Activated CD4-positive, alpha-beta memory T cell treated with anti-CD3 and anti-CD28 coated beads, Interleukin-2, amount 10 ng/mL, durations not matched to agents 7 days and 5 days (primary cell): ENCODE results near the gene CCDC157. TPM values are rescaled to one million over a fixed set of nuclear protein-coding genes. Genes with fewer than 3 reads are reported as not detected.

Experiments
- CTCF ChIA-PET: fragments of 350-600 bp; sonication (Branson Sonifier 250); formaldehyde crosslinking; loops from one replicate; lab custom pipeline; 2021; ENCODE audit warnings: antibody characterized with exemption, inconsistent platforms; lab: Charles Lee
- POLR2A ChIA-PET: fragments of 350-600 bp; sonication (Branson Sonifier 250); formaldehyde crosslinking; loops from one replicate; lab custom pipeline; 2021; ENCODE audit warnings: antibody characterized with exemption; lab: Charles Lee
- DNase-seq: peaks from one replicate; pipeline ENCODE4 v3.0.0-alpha.2; 2020
- H3K27ac Mint-ChIP-seq: one replicate; pipeline ENCODE4 v1.8.0; 2021; ENCODE audit warnings: mild to moderate bottlenecking, mixed read lengths
- H3K27me3 Mint-ChIP-seq: one replicate; pipeline ENCODE4 v1.8.0; 2021; ENCODE audit warnings: mixed read lengths
- H3K36me3 Mint-ChIP-seq: one replicate; pipeline ENCODE4 v1.8.0; 2021; ENCODE audit warnings: low read depth, mixed read lengths
- H3K4me1 Mint-ChIP-seq: one replicate; pipeline ENCODE4 v1.8.0; 2021; ENCODE audit warnings: mixed read lengths
- H3K4me3 Mint-ChIP-seq: one replicate; pipeline ENCODE4 v1.8.0; 2021; ENCODE audit warnings: mild to moderate bottlenecking, mixed read lengths
- H3K9me3 Mint-ChIP-seq: one replicate; pipeline ENCODE4 v1.8.0; 2021; ENCODE audit warnings: mixed read lengths
- total RNA-seq, 2 experiments: library from RNA; stranded (reverse); gene quantifications; one replicate each; pipeline ENCODE4 v1.2.3, GENCODE V29; 2021

The CCDC157 gene
- total RNA-seq, 2 experiments from 2014 or later, result 3.2 to 3.6 TPM

- H3K27ac Mint-ChIP-seq, result no peak overlapping the region
- H3K36me3 Mint-ChIP-seq, result peaks cover 2% of the 10 kb centered on the region
- no peak overlapping the region for H3K4me3 Mint-ChIP-seq
- H3K27me3 Mint-ChIP-seq, result no peaks in the 10 kb centered on the region
- POLR2A ChIA-PET, result no interaction called here
- H3K9me3 Mint-ChIP-seq, result no peaks in the 10 kb centered on the region
- H3K4me1 Mint-ChIP-seq, result peaks cover 8% of the 10 kb centered on the region
- no peak for DNase-seq
- CTCF ChIA-PET, result interaction anchor here (1.0 to 2.0 kb wide), 2 partner anchors 25 to 74 kb away, joined by 3 to 7 read pairs; partner anchors contain the start of gene RNF215
Observed at GRCh38 chr22:30361916-30362650, 5.3 kb downstream of the CCDC157 start.

DNA sequence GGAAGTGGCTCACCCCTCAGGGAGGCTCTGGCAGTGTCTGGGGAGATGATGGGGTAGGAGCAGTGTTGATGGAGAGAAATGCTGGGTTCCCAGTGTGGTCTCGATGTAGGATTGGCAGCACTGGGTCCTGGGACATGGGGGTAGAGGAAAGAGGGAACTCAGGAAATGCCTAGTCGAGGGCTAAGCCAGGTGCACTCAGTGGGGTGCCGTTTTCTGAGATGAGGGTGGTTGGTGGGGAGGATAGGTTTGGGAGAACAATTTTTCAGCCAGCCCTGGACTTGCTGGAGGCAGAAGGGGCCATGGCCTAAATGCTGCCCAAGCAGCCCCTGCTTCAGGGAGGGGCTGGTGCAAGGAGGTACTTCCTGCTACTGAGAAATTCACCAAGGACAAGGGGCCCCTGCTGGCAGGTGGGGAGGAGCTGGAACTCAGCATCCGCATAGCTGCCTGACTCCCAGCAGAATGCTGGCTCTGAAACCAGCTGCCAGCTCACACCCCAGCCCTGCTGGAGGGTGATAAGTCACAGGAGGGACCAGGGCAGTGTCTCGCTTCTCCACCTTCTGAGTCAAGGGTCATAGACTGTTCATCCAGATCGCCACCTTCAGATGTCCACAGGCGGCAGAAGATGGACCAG lies 6.0 kb downstream of the CCDC157 start:
- Mint-ChIP-seq H3K4me3 (no peak overlapping the region), H3K36me3 (peaks cover 2% of the 10 kb centered on the region), H3K4me1 (peaks cover 4% of the 10 kb centered on the region), H3K27me3 (no peaks in the 10 kb centered on the region), H3K9me3 (no peaks in the 10 kb centered on the region), H3K27ac (no peak overlapping the region)
- no peak for DNase-seq
- ChIA-PET POLR2A (no interaction called here), CTCF (interaction anchor here (1.0 to 2.1 kb wide), 3 partner anchors 25 to 75 kb away, joined by 3 to 10 read pairs (median 7); partner anchors contain the start of gene RNF215)

DNA sequence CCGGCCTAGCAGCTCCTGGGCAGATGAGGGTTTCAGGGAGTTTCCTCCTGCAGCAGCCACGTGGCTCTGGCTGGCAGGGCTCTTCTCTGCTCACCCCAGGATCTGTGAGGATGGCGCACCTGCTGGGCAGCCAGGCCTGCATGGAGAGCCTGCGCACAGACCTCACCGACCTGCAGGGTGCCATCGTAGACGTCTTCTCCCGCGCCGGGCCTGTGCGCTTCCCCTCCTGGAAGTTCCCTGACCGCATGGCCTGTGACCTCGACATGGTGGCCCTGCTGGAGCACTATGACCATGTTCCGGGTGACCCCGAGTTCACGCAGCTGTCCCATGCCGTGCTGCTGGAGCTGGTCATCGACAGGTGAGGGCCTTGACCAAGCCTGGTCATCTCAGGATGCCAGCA lies 9.1 kb downstream of the CCDC157 start:
- POLR2A ChIA-PET, result interaction anchor here (1.4 to 1.5 kb wide), 2 partner anchors 10 to 14 kb away, joined by 5 to 8 read pairs; partner anchors contain the start of genes CCDC157 and SF3A1
- H3K4me1 Mint-ChIP-seq, result no peaks in the 10 kb centered on the region
- no peaks in the 10 kb centered on the region for H3K27me3 Mint-ChIP-seq
- peaks cover 2% of the 10 kb centered on the region for H3K36me3 Mint-ChIP-seq
- H3K27ac Mint-ChIP-seq, result no peak overlapping the region
- H3K9me3 Mint-ChIP-seq, result no peaks in the 10 kb centered on the region
- CTCF ChIA-PET, result interaction anchor here (0.9 kb wide), 1 partner anchor 78 kb away, joined by 3 read pairs; no protein-coding TSS in a partner anchor
- H3K4me3 Mint-ChIP-seq, result no peak overlapping the region
- DNase-seq, result no peak

- Mint-ChIP-seq H3K27me3 (no peaks in the 10 kb centered on the region), H3K4me1 (no peaks in the 10 kb centered on the region), H3K27ac (no peak overlapping the region), H3K9me3 (no peaks in the 10 kb centered on the region), H3K36me3 (no peaks in the 10 kb centered on the region), H3K4me3 (no peak overlapping the region)
- CTCF ChIA-PET, result interaction anchor here (0.9 to 2.1 kb wide), 4 partner anchors 17 to 117 kb away, joined by 3 to 13 read pairs (median 4); no protein-coding TSS in a partner anchor
- POLR2A ChIA-PET, result interaction anchor here (1.1 to 1.4 kb wide), 3 partner anchors 10 to 86 kb away, joined by 3 to 6 read pairs (median 3); partner anchors contain the start of genes CCDC157 and SF3A1
- DNase-seq, result no peak
Observed at GRCh38 chr22:30368420-30368819, 11.6 kb downstream of the CCDC157 start.

DNA sequence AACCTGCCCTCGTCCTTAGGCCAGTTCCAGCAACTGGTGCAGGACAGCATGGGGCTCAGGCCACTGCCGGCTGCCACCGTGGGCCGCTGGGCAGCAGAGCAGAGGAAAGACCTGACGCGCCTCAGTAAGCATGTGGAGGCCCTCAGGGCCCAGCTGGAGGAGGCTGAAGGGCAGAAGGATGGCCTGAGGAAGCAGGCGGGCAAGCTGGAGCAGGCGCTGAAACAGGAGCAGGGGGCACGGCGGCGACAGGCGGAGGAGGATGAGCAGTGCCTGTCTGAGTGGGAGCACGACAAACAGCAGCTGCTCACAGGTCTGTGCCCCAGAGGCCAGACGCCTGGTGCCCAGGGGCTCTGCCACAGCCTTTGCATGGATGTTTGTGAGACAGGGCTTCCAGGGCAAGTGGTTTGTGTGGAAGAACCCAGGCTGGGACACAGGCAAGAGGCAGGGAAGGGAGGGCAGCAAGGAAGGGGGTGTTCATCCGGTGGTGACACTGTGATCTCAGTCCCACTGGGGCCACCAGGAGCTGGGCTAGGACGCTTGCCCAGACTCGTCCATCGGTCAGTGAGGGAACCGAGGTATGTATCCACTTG lies 13.9 kb downstream of the CCDC157 start:
- Mint-ChIP-seq H3K36me3 (no peaks in the 10 kb centered on the region), H3K9me3 (no peaks in the 10 kb centered on the region), H3K4me3 (no peak overlapping the region), H3K27me3 (no peaks in the 10 kb centered on the region), H3K27ac (no peak overlapping the region), H3K4me1 (no peaks in the 10 kb centered on the region)
- ChIA-PET POLR2A (no interaction called here), CTCF (no interaction called here)
- DNase-seq, result no peak

DNA sequence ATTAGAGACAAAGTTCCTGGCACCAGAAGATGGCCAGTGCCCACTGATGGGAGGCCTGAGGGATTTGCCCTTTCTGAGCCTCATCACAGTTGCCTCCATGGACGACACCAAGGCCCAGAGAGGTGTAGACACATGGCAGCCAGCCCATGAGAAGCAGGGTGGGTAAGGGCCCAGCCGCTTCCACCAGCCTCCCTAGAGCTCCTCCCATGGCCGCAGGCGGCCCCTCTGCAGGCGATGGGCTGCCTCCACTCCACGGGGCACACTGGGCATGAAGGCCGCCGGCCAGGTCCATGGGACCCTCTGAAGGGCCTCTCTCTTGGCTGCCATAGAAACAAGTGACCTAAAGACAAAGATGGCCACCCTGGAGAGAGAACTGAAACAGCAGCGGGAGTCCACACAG lies 14.5 kb downstream of the CCDC157 start:
- Mint-ChIP-seq H3K4me3 (no peak overlapping the region), H3K27ac (no peak overlapping the region), H3K9me3 (no peaks in the 10 kb centered on the region), H3K36me3 (no peaks in the 10 kb centered on the region), H3K4me1 (no peaks in the 10 kb centered on the region), H3K27me3 (no peaks in the 10 kb centered on the region)
- DNase-seq, result no peak
- ChIA-PET POLR2A (no interaction called here), CTCF (no interaction called here)

GRCh38 chr22:30371981-30372380 lies 15.2 kb downstream of the CCDC157 start:
- Mint-ChIP-seq H3K4me3 (no peak overlapping the region), H3K9me3 (no peaks in the 10 kb centered on the region), H3K4me1 (no peaks in the 10 kb centered on the region), H3K27ac (no peak overlapping the region), H3K36me3 (no peaks in the 10 kb centered on the region), H3K27me3 (no peaks in the 10 kb centered on the region)
- POLR2A ChIA-PET, result no interaction called here
- CTCF ChIA-PET, result interaction anchor here (0.6 kb wide), 1 partner anchor 117 kb away, joined by 4 read pairs; no protein-coding TSS in a partner anchor
- no peak for DNase-seq

- no peak for DNase-seq
- H3K4me3 Mint-ChIP-seq, result no peak overlapping the region
- no peaks in the 10 kb centered on the region for H3K4me1 Mint-ChIP-seq
- no peaks in the 10 kb centered on the region for H3K27me3 Mint-ChIP-seq
- no peaks in the 10 kb centered on the region for H3K9me3 Mint-ChIP-seq
- H3K36me3 Mint-ChIP-seq, result no peaks in the 10 kb centered on the region
- POLR2A ChIA-PET, result interaction anchor here (0.7 kb wide), 1 partner anchor 16 kb away, joined by 3 read pairs; the partner anchor contains the start of genes CCDC157 and SF3A1
- no peak overlapping the region for H3K27ac Mint-ChIP-seq
- CTCF ChIA-PET, result interaction anchor here (0.9 kb wide), 1 partner anchor 14 kb away, joined by 4 read pairs; the partner anchor contains the start of gene RNF215
Observed at GRCh38 chr22:30372915-30373314, 16.1 kb downstream of the CCDC157 start.

DNA sequence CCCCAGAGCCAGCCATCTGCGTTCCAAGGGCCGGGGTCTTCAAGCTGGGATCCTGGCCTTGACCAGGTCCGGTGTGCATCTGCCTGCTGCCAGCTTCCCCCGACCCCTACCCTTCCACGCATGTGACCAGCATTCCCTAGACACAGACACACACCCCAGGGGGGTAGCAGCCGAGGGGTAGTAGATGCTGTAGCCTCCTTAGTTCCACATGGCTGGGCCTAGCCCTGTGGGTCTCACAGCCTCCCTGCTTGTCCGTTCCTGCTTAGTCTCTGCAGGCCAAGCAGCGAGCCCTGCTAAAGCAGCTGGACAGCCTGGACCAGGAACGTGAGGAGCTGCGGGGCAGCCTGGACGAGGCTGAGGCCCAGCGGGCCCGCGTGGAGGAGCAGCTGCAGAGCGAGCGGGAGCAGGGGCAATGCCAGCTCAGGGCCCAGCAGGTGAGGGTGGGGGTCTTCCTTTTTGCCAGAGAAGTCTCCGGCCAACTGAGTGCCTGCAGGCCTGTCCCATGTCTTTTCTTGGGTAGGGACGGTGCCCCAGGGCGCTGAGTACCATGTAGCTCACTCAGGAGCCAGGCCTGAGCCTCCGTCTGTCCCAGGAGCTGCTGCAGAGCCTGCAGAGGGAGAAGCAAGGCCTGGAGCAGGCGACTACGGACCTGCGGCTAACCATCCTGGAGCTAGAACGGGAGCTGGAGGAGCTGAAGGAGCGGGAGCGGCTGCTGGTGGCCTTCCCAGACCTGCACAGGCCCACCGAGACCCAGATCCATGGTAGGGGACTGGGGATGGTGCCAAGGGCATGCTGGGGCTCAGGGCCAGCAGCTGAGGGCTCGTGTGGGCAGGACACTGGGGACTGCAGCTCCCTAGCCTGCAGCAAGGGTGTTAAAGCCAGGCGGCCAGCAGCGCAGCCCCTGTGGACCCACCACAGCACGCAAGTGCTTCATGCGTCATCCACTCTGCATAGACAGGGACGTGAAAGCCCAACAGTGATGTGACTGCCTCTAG lies 16.8 kb downstream of the CCDC157 start:
- H3K4me3 Mint-ChIP-seq, result no peak overlapping the region
- no peak for DNase-seq
- H3K27me3 Mint-ChIP-seq, result no peaks in the 10 kb centered on the region
- POLR2A ChIA-PET, result interaction anchor here (0.7 to 1.5 kb wide), 1 partner anchor 17 kb away, joined by 3 to 5 read pairs; the partner anchor contains the start of genes CCDC157 and SF3A1
- CTCF ChIA-PET, result interaction anchor here (0.9 to 1.1 kb wide), 2 partner anchors 14 to 86 kb away, joined by 4 to 6 read pairs; partner anchors contain the start of gene RNF215
- H3K36me3 Mint-ChIP-seq, result no peaks in the 10 kb centered on the region
- H3K9me3 Mint-ChIP-seq, result no peaks in the 10 kb centered on the region
- no peaks in the 10 kb centered on the region for H3K4me1 Mint-ChIP-seq
- H3K27ac Mint-ChIP-seq, result no peak overlapping the region

GRCh38 chr22:30375312-30375849 lies 18.6 kb downstream of the CCDC157 start:
- no peaks in the 10 kb centered on the region for H3K4me1 Mint-ChIP-seq
- H3K27me3 Mint-ChIP-seq, result no peaks in the 10 kb centered on the region
- no peak overlapping the region for H3K27ac Mint-ChIP-seq
- no peak overlapping the region for H3K4me3 Mint-ChIP-seq
- no peaks in the 10 kb centered on the region for H3K36me3 Mint-ChIP-seq
- POLR2A ChIA-PET, result no interaction called here
- H3K9me3 Mint-ChIP-seq, result no peaks in the 10 kb centered on the region
- DNase-seq, result no peak
- CTCF ChIA-PET, result interaction anchor here (0.7 to 1.1 kb wide), 2 partner anchors 88 to 1077 kb away, joined by 3 to 6 read pairs; no protein-coding TSS in a partner anchor

- H3K36me3 Mint-ChIP-seq, result no peaks in the 10 kb centered on the region
- no peaks in the 10 kb centered on the region for H3K9me3 Mint-ChIP-seq
- no peak for DNase-seq
- CTCF ChIA-PET, result interaction anchor here (0.5 to 1.3 kb wide), 2 partner anchors 92 to 288 kb away, joined by 3 read pairs; no protein-coding TSS in a partner anchor
- no peaks in the 10 kb centered on the region for H3K27me3 Mint-ChIP-seq
- no peak overlapping the region for H3K27ac Mint-ChIP-seq
- H3K4me1 Mint-ChIP-seq, result no peaks in the 10 kb centered on the region
- no peak overlapping the region for H3K4me3 Mint-ChIP-seq
- POLR2A ChIA-PET, result interaction anchor here (1.0 kb wide), 1 partner anchor 14 kb away, joined by 5 read pairs; no protein-coding TSS in a partner anchor
Observed at GRCh38 chr22:30380011-30380410, 23.2 kb downstream of the CCDC157 start.
